Smooth muscle cell of the coronary artery (primary cell): ENCODE data around the gene FAM187B. TPM values are rescaled to one million over a fixed set of nuclear protein-coding genes. Genes with fewer than 3 reads are reported as not detected.

Experiments used
- total RNA-seq: library from RNA; depleted of rRNA; stranded (reverse); fragments of >200 nt; gene quantifications from 2 replicates; pipeline ENCODE4 v1.2.3, GENCODE V29; 2014; ENCODE audit warnings: low replicate concordance

FAM187B gene
- total RNA-seq: not detected in 2 replicates

GRCh38 chr19:35228177-35228930, at the start of gene FAM187B:
Gene FAM187B, minus strand, starts transcription at chr19:35228739. Its CDS starts 59 bp downstream, at chr19:35228680.

GRCh38 chr19:35268536-35269437, 40.2 kb upstream of the FAM187B start, which contains the start of gene USF2:
Gene USF2, plus strand, starts transcription at chr19:35268962. Its CDS starts 140 bp downstream, at chr19:35269102.

GRCh38 chr19:35248310-35249145, 20.0 kb upstream of the FAM187B start, which contains the start of gene LSR:
Gene LSR, plus strand, starts transcription at chr19:35249002. Its CDS starts 21 bp downstream, at chr19:35249023.

Other genes with a start within 250 kb of the FAM187B start
- gene GRAMD1A, start 228.4 kb downstream of the FAM187B start, total RNA-seq: 14.0 and 25.2 TPM in 2 replicates
- gene SCN1B, start 198.3 kb downstream of the FAM187B start, total RNA-seq: 3.8 and 24.2 TPM in 2 replicates
- gene HPN, start 187.0 kb downstream of the FAM187B start, total RNA-seq: 0.12 TPM in 1 of 2 replicates, not detected in the other
- not detected in 2 replicates for gene FXYD3, start 112.9 kb downstream of the FAM187B start, total RNA-seq
- gene LGI4, start 93.7 kb downstream of the FAM187B start, total RNA-seq: 0.15 and 2.1 TPM in 2 replicates
- 0.23 and 8.0 TPM in 2 replicates for gene FXYD1, start 89.9 kb downstream of the FAM187B start, total RNA-seq
- gene FXYD7, start 85.5 kb downstream of the FAM187B start, total RNA-seq: not detected in 2 replicates
- gene FXYD5, start 74.0 kb downstream of the FAM187B start, total RNA-seq: 13.3 and 18.9 TPM in 2 replicates
- gene LSR, start 20.3 kb upstream of the FAM187B start, total RNA-seq: 0.45 TPM in 1 of 2 replicates, not detected in the other
- gene USF2, start 40.2 kb upstream of the FAM187B start, total RNA-seq: 44.9 and 91.6 TPM in 2 replicates
- gene HAMP, start 53.8 kb upstream of the FAM187B start, total RNA-seq: 0.08 TPM in 1 of 2 replicates, not detected in the other
- 2.0 TPM in 1 of 2 replicates, not detected in the other for gene MAG, start 63.4 kb upstream of the FAM187B start, total RNA-seq
- gene CD22, start 100.4 kb upstream of the FAM187B start, total RNA-seq: 0.70 and 0.98 TPM in 2 replicates
- gene FFAR1, start 119.2 kb upstream of the FAM187B start, total RNA-seq: not detected in 2 replicates
- gene FFAR3, start 129.7 kb upstream of the FAM187B start, total RNA-seq: not detected in 2 replicates
- not detected in 2 replicates for gene GPR42, start 142.3 kb upstream of the FAM187B start, total RNA-seq
- gene FFAR2, start 219.5 kb upstream of the FAM187B start, total RNA-seq: not detected in 2 replicates